GOT3 (cell line): ENCODE data around the gene TESK1.
"Not testable (repeated sequence)": the region's sequence is repeated elsewhere in the genome, so short reads cannot be mapped to it uniquely, and the experiment has no call there.

Source experiments
- DNase-seq: peaks from one replicate; lab custom pipeline; 2025; ENCODE audit warnings: mixed read lengths; lab: John Stamatoyannopoulos, UW

Gene TESK1

DNA sequence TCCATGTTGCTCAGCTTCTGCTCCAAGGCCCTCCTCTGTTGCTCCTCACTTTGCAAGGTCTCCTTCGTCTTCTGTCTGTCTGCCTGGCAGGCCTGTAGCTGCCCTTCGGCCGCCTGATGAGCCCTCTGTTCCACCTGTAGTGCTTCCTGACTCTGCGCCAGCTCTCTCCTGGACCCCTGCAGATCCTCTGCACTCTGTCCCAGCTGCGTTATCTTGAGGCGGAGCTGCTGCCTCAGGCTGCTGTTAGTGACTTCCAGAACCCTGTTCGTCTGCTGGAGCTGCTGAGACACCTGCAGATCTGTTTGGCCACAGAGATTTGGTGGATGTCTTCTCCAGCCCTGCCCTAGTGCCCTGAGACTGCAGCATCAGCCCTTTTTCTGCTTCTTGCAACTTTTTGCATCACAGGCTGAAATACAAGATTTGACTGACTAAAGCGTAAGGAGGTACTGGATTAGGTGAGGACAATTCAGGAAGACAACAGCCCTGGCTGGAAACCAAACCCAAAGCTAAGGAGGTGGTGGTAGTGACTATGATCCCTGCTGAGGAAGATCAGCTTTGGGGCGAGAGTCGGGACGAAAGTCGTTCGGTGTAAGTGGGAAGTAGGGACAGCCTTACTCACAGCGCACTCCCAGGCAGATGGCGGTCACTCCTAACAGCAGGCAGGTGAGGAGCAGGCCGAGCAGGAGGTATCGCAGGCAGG, 11.1 kb downstream of the TESK1 start:
- DNase-seq: no peak

DNA sequence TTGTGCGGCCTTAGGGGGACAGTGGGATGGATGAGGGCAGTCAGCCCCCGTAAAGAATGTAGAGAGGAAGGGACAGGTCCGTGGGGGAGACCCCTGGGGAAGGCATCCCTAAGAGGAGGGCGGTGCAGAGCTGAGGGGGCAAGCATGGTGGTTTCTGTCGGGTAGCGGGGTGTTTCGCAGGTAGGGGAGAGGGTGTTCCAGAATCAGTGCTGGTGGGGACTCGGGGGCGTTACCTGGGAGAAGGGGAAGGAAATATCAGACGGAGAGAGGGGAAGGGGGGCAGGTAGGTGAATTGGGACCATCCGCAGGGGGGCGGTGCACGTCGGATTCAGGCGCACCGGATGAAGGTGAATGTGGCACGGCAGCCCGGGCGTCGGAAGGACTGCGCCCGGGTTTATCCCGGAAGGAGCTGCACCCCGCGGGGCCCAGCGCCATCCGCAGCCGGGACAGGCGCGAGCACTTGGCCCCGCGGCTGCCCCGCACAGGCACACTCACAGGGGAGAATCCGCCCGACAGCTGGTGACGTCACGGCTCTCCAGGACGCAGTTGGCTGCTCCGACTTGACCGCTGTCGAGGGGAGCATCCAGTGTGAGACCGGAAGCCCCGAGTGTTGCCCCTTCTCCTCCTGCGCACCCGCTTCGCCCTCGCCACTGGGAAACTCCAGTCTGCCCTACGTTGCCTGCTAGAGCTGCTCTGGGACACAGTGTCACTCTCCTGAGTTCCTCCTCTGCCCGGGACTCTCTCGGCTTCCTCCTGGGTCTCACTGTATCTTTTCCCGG, 11.8 kb downstream of the TESK1 start:
- peak; percentile 7 for DNase-seq

DNA sequence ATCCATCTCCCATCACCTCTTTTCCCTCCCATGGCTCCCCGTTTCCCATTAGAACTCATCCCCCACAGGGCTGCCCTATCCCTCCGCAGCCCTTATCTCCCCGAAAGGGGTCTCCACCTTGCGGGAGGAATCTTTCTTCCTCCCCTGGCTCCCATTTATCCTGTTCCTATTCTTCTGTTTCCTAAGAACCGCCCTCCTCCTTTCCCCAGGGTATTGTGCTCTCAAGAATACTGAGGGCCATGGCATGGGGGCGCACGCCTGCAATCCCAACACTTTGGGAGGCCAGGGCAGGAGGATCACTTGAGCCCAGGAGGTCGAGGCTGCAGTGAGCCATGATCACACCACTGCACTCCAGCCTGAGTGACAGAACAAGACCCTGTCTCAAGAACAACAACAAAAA, 12.5 kb downstream of the TESK1 start:
- no peak for DNase-seq

DNA sequence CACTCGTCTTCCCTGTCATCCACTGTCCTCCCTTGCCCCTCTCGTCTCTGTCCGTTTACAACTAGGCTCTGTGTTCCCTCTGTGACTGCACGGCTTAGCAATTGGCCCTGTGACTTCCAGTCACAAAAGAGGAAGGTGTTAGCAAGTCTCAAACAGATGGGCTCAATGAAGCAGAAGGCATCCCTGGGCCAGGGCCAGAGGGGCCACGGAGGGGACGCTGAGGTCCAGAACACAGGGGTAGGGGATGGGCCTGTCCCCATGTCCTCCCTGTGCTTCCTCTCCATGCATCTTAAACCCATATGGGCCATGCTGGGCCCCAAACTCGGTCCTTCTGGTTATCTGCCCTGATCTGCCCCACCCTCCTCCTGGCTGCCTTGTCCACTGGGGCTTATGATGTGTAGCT, 13.3 kb downstream of the TESK1 start, which contains the start of gene CD72:
Gene CD72 (minus strand): TSS at position 89 of the 403 bp plus-strand sequence. CDS start 110 bp downstream, outside the sequence.
- DNase-seq: no peak

DNA sequence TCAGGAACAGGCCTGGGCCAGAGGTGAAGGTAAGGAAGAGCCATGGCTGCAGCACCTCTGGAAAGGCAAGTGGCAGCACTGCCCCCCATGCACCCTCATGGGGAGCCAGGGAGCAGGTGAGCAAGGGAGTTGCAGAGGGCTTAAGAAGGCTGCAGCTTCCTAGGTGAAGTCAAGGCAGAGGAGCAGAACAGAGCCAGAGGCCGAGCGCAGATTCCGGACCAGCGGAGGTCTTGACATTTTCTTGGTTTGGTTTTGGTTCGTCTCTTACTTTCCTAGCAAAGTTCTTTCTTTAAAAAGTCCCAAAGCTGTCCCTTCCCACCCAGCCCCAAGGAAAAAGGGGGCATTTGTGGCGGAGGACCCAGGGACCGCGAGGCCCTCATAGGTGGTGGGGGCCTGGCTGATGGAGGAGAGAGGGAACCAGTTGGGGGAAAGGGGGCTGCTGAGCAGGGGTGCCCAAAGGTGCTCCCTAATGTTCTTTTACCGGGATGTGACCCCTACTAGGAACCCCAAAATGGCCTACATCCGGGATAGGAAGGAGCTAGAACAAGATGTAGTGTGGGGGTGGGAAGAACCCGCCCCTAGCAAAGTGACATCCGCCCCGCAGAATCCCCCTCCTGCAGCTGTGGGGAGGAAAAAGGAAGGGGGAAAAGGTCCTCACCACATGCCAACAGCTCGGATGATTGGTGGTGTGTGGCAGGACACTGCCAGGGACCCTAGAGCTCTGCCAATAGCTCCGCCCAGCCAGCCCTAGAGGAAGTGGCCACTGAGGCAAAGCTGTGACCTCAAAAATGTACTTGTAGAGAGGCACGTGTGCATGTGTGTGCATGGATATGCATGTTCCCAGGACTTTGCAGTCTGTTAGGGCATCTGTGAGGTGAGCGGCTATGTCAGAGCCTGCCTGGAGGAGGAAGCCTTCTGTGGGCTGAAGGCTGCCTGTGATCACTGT, 14.1 kb downstream of the TESK1 start:
- no peak for DNase-seq

DNA sequence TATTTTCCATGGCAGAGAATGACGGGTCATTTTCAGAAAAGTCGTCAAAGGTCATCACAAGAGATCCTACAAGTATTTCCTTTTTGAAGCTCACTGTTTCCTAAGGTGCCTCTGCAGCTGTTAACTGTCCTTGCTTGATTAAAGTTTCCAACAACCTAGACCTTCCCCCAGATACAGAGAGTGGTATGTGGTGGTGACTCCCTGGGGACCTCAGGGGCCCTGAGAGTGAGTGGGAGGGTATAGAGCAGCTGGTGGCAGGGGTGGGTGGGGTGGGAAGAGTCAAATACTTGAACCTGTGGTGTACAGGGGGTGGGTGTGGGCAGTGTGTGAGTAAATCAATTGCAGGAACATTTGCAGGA, 14.7 kb downstream of the TESK1 start:
- DNase-seq: no peak

DNA sequence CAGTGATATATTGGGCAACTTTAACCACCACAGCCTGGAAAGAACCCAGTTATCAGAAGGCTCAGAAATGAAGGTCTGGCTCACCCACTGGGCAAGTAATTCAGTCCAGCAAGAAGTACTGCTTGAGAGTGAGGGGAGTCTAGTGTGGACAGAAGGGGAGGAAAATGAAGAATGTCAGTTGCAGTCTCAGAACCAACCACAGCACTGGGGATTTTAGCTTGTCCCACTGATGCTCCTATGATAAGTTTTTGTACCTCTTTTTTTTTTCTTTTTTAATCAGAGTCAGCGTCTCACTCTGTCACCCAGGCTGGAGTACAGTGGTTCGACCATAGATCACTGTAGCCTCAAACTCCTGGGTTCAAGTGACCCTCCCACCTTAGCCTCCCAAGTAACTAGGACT, 22.5 kb downstream of the TESK1 start:
- no peak for DNase-seq

DNA sequence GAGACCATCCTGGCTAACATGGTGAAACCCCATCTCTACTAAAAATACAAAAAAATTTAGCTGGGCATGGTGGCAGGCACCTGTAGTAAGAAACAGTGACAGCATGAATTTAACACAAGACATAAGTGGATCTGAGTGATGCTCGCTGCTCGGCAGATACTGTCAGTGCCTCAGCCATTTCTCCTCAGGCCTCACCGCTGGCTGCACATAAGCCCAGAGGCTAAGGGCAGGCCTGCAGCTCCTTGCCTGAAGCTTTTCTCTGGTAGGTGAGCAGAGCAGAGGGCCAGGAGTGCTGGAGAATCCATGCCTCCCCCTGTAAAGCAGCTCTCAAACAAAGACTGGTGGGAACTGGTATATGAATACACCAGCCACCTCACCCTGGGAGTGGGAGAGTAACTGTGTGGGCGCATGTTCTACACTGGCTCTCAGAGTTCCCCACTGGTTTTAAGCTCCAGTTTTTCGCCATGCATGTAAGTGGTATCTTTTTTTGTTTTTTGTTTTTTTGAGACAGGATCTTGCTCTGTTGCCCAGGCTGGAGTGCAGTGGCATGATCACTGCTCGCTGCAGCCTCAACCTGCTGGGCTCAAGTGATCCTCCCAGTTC, 23.4 kb downstream of the TESK1 start:
- no peak for DNase-seq

DNA sequence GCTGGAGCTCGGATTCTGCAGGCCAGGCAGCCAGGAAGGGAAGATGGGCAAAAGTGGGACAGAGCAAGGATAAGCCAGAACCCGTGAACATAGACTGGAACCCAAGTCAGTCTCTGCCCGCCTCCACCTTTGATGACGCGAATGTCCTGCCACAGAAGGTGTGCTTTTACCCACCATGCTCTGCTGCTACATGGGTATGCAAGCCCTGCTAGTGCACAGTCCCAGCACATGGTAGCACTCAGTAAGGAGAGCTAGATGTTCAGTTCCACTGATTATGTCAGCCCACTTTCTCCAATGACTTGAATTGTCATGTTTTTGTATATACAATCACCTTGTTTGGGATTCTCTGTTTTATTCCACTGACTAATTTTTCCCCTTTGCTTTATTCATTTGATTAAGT, 24.5 kb downstream of the TESK1 start:
- no peak for DNase-seq

DNA sequence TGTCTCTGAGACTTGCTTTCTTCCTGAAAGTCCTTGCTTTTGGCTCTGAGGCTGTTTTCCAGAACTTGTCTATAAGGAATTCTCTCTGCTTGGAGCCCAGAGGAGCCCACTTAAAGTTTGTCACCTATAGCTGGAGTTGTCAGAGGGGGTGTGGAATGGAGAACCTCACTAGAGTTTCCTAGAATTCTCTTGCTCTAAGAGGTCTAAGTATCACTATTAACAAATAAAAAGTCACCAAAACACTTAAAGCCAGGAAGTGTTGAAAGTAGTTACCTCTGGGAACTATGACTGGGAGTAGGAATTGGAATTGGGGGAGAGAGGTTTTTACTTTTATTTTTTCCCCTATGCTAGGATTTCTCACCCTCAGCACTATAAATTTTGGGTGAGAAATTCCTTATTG, 30.7 kb downstream of the TESK1 start:
- no peak for DNase-seq

DNA sequence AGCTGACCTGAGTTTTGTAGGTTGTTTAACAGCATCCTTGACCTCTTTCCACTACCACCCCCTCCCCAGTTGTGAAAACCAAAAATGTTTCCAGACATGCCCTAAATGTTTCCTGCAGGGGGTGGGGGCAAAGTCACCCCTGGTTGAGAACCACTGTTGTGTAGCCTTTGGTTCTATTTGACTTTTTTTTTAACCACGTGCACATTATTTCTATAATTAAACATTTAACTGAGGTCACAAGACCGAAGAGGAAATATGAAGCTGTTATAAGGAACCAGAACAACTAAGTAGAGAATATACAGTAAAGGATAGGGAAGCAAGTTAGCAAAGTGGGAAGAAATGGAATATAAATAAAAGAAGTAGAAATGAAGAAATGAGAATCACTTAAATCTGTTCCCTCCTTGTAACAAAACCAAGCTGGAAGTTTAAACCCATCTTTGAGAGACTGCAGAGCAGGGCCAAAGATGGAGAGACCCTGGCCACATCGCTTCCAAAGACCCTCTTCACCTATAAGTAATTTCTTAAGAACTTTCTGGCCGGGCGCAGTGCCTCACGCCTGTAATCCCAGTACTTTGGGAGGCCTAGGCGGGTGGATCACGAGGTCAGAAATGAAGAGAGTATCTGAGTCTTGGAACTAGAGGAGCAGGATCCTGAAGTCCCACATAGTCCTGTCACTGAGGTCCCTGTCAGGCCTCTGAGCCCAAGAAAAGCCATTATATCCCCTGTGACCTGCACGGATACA, 31.2 kb downstream of the TESK1 start:
- DNase-seq: no peak

DNA sequence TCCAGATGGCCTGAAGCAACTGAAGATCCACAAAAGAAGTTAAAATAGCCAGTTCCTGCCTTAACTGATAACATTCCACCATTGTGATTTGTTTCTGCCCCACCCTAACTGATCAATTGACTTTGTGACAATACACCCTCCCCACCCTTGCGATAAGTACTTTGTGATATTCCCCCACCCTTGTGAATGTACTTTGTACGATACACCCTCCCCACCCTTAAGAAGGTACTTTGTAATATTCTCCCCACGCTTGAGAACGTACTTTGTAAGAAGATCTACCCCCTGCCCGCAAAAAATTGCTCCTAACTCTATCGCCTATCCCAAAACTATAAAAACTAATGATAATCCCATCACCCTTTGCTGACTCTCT, 31.8 kb downstream of the TESK1 start:
- DNase-seq: not testable (repeated sequence)

DNA sequence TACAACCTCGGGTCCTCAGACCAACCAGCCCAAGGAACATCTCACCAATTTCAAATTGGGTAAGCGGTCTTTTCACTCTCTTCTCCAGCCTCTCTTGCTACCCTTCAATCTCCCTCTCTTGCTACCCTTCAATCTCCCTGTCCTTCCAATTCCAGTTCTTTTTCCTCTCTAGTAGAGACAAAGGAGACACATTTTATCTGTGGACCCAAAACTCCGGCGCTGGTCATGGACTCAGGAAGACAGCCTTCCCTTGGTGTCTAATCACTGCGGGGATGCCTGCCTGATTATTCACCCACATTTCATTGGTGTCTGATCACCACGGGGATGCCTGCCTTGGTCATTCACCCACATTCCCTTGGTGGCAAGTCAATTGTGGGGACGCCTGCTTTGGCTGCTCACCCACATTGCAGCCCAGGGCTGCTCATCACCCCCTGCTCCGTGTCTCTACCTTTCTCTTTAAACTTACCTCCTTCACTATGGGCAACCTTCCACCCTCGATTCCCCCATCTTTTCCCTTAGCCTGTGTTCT, 32.4 kb downstream of the TESK1 start:
- DNase-seq: not testable (repeated sequence)

DNA sequence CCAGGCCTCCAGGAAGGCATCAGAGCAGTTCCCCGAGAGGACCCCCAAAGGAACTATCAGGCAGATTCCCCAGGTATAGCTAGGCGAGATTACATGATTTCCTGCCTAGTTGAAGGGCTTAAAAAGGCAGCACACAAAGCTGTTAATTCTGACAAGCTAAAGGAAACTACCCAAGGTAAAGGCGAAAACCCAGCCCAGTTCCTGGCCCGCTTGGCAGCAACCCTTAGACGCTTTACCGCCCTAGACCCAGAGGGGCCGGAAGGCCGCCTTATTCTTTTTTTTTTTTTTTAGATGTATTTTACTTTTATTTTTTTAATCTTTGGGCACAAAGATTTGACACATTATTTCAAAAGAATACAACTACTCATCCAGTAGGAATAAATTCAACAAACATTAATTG, 33.7 kb downstream of the TESK1 start:
- DNase-seq: not testable (repeated sequence)

DNA sequence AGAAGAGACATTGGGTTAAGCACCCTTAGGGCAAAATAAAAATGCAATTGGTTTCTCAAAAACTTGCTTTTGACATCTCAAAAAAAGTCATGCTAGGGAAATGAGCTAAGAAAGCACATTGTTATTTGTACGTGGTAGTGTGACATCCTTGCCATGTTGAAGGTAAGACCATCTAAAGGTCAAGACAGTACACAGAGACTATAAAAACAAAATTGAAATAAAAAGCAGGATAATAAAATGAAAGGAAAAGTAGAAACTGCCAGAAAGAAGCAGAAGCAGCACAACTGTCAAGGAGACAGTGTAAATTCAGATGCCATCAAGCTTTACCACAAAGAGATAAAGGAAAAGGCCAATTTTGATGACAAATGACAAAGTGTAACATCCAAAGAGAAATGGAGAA, 34.2 kb downstream of the TESK1 start:
- DNase-seq: not testable (repeated sequence)

DNA sequence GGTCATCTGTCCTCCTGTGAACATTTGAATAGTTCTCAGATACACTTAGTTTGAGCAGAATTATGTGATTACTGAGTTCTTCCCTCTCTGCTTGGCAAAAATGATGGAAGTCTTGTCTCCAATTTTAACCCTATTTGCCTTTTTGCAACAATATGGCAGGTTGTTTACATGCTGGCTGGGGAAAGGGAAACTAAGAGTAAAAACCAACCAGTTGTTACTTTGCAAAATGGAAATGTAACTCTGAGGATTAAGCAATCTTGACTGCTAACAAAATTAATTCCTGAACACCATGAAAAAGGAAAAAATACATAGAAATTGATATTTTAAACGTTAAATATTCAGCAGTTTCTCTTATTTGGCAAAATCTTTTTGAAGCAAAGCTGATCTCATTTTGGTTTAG, 34.6 kb downstream of the TESK1 start:
- no peak for DNase-seq

DNA sequence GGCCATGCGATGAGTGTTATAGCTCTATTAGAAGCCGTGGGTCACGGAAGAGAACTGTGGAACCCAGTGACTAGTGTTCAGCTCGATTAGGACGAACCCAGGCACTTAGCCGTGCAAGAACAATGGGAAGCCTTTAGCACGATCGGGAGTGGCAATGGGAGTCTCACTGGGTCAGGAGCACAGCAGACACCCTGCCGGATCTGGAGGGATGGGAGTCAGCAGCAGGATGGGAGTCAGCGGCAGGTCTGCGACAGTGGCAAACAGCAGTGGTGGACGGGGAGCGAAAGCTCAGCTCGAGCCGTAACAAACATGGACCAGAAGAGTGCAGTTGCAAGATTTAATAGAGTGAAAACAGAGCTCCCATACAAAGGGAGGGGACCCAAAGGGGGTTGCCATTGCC, 35.4 kb downstream of the TESK1 start:
- DNase-seq: not testable (repeated sequence)

DNA sequence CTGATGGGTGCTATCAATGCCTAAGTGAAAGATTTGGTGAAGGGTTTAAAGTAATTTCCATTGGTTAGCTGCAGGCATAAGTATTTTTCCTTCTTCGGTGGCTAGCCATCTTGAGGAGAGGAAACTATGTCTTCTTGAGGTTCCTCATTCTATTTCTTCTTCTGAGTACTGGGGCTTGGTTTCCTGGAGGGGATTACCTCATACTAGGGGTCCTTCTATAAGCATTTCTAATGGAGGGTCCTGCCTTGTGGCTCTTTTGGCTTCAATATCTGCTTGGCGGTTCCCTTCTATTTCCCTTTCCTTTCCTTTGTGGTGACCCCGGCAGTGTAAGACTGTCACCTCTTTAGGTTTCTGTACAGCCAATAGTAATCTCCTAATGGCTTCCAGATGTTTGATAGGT, 36.4 kb downstream of the TESK1 start:
- DNase-seq: not testable (repeated sequence)

DNA sequence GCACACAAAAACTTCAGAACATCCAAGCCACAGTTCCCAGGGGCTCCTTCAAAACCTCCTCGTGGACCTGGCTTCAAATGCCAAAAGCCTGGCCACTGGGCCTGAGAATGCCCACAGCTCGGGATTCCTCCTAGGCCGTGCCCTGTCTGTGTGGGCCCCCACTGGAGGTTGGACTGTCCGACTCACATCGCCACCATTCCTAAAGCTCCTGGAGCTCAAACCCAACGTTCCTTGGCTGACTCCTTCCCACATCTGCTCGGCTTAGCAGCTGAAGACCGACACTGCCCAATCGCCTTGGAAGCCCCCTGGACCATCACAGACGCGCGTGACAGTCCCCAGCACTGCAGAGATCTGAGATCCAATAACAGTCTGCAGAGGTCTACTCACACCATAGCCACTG, 38.0 kb downstream of the TESK1 start:
- no peak for DNase-seq

DNA sequence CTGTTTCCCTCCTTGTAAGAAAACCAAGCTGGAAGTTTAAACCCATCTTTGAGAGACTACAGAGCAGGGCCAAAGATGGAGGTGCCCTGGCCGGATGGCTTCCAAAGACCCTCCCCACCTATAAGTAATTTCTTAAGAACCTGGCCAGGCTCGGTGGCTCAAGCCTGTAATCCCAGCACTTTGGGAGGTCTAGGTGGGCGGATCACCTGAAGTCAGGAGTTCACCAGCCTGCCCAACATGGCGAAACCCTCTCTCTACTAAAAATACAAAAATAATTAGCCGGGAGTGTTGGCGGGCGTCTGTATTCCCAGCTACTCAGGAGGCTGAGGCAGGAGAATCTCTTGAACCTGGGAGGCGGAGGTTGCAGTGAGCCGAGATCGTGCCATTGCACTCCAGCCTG, 40.7 kb downstream of the TESK1 start:
- not testable (repeated sequence) for DNase-seq

DNA sequence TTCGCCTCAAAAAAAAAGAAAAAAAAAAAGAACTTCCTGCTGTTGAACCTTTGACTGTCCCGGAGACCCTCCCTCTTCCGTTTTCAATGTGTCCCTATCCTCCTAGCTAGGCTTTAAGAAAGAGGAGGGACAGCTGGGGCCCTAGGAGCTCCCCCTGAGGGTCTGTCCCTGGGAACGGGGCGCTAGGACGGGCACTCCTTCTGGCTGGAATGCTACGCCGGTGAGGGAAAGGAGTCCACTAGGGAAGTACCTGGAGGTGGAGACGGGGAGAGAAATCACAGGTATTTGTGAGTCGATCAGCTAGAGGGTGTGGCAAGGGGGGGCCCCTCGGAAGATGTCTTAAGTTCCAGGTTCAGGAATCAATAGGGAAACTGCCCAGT, 41.1 kb downstream of the TESK1 start:
- no peak for DNase-seq
